ENCODE measurements around the gene LAMB4.

LAMB4 gene

DNA sequence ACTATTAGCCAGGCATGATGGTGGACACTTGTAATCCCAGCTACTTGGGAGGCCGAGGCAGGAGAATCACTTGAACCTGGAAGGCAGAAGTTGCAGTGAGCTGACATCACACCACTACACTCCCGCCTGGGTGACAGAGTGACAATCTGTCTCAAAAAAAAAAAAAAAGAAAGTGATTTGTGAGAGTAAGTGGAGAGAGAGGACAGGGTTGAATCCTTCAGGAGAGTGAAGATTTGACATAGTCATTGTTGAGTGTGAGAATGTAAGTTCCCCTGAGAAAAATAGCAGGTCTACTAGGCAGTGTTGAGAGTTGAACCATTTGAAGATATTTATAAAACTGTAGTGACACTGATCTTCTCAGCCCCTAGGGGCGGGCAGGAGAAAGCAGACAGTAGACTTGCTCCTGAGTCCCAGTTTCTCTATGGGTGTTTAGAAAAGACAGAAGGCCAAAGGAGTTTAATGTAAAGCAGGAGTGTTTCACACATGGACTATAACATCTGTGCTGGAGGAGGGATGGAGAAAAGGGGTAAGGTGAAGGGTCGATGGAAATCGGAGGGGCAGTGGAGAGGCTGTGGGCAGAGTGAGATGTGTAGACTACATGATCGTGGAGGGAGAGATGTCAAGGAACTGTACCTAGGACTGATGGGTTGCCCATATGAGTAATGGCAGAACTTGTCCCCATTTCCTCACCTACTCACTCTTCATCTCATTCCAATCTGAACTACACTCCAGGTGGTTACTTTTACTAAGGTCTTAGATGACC, 13.7 kb upstream of the LAMB4 start:
- in situ Hi-C loops (cut with HindIII; ENCODE audit: low sequenced_read_pairs), result no loop called here

DNA sequence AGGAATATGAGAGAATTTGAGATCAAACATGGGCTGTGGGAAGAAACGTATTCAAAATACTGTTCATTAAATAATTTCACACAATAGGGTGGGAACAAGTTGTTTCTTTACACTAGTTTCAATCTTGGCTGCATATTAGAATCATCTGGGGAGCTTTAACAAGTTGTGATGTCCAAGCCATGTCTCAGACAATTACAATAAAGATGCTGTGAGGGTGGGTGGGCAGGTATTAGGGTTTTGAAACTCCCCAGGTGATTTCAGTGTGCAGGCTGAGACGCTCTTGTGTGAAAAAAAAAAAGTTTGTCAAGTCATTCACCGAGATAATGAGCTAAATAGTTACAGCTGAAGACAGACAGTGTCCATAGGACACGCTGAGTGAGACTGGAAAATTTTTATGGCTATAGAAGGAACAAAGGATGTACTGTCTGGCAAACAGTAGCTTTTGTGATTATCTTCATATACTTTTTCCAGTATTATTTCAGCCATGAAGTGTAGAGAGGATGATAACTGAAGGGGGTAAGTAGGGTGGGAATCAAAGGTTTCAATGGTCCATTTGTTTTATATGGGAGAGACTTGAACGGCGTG, 12.6 kb upstream of the LAMB4 start:
- in situ Hi-C loops (cut with HindIII; ENCODE audit: low sequenced_read_pairs), result no loop called here

- in situ Hi-C loops (cut with HindIII; ENCODE audit: low sequenced_read_pairs), result no loop called here
Observed at GRCh38 chr7:108142180-108142579, 12.0 kb upstream of the LAMB4 start.

DNA sequence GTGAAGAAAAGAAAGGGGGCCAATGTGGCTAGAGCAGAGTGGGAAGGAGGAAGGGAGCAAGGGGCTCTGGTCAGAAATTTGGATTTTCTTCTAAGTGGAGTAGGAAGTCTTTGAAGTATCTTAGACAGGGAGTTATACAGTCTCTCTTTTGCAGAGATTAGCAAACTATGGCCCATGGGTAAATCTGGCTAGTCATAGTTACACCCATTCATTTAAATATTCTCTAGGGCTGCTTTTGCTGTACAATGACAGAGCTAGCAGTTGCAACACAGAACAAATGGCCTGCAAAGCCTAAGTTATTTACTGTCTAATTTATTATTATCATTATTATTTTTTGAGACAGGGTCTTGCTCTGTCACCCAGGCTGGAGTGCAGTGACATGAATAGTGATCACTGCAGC, 10.5 kb upstream of the LAMB4 start:
- in situ Hi-C loops (cut with HindIII; ENCODE audit: low sequenced_read_pairs), result no loop called here

- in situ Hi-C loops (cut with HindIII; ENCODE audit: low sequenced_read_pairs), result no loop called here
Observed at GRCh38 chr7:108138911-108139310, 8.8 kb upstream of the LAMB4 start.

GRCh38 chr7:108137993-108138392, 7.8 kb upstream of the LAMB4 start:
- in situ Hi-C loops (cut with HindIII; ENCODE audit: low sequenced_read_pairs), result no loop called here

DNA sequence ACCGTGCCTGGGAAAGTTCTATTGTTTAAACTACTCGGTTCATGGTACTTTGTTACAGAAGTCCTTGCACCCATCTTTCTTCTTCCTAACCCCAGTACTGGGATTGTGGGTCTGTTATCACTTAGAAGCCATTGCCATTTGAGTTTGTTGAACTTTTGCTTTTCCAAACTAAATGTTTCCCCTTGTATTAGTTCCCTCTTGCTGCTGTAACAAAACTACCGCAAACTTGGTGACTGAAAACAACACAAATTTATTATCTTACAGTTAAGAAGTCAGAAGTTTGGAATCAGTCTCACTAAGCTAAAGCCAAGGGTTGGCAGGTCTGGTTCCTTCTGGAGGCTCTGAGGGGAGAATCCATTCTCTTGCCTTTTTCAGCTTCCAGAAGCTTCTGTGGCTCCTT, 6.9 kb upstream of the LAMB4 start:
- in situ Hi-C loops (cut with HindIII; ENCODE audit: low sequenced_read_pairs), result no loop called here

GRCh38 chr7:108136191-108136688, 6.1 kb upstream of the LAMB4 start:
- in situ Hi-C loops (cut with HindIII; ENCODE audit: low sequenced_read_pairs), result no loop called here

DNA sequence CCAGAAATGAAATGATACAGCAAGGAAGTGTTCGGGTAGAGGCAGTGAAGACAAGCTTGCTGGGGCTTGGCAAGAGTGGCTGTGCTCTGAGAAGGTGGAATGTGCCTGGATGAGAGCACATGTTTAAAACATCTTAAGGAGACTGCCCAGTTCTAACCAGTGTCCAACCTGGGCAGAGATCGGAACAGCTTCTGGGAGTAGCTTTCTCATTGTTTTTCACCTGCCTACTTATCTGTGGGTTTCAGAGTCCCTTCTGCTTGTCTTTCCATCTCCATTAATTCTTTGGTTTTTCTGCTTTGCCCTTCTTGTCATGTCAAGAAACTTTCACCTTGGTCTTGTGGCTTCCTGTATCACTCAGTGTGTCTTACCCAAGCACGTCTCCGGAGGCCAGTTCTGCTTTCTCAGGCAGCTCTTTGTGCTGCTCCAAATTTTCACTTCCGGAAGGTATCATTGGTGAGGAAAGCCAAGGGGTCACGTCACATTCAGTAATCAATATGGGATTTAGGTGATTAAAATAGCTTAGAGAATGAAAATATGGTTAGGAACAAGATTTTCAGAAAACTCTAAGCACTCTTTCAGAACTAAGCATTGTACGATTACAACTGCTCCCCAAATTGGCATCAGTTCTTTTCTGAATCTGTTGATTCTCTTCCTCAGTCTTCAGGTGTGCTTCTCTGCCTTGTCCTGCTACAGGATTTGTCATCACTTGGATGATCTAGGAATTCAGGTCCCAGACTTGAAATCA, 5.5 kb upstream of the LAMB4 start:
- in situ Hi-C loops (cut with HindIII; ENCODE audit: low sequenced_read_pairs), result no loop called here

DNA sequence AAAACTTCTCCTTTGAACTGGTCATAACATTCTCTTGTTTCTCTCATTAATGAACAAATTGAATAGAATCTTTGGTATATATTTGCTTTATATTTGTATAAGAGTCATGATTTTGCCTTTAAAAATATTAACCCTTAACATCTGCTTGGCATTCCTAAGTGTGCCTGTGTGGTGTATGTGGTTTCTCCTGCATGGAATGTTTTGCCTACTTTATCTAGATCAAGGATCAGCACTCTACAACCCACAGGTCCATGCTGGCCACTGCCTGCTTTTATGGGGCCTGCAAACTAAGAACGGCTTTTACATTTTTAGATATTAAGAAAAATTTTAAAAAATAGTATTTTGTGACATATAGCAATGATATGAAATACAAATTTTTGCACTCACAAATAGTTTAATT, 4.3 kb upstream of the LAMB4 start:
- in situ Hi-C loops (cut with HindIII; ENCODE audit: low sequenced_read_pairs), result no loop called here

GRCh38 chr7:108132551-108133265, 2.5 kb upstream of the LAMB4 start:
- in situ Hi-C loops (cut with HindIII; ENCODE audit: low sequenced_read_pairs), result no loop called here

- in situ Hi-C loops (cut with HindIII; ENCODE audit: low sequenced_read_pairs), result no loop called here
Observed at GRCh38 chr7:108129018-108129965, 869 bp downstream of the LAMB4 start.

DNA sequence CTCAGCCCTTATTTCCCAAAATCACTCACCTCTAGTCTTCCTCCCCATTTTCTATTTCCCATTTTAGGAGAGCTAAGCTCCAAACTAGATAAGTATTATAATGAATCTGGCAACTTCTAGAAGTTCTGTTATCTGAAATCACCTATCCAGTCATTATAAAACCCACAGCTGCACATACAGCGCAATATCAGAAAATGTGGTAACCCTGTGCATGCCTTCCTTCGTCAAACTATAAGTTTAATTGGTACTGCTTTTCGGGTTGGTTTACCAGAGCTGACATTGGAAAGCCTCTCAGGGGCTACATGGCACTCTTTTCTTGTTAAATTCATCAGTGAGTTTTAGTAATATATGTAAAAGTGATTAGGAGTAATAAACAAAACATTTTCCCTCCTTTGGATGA, 1.6 kb downstream of the LAMB4 start:
- in situ Hi-C loops (cut with HindIII; ENCODE audit: low sequenced_read_pairs), result no loop called here

DNA sequence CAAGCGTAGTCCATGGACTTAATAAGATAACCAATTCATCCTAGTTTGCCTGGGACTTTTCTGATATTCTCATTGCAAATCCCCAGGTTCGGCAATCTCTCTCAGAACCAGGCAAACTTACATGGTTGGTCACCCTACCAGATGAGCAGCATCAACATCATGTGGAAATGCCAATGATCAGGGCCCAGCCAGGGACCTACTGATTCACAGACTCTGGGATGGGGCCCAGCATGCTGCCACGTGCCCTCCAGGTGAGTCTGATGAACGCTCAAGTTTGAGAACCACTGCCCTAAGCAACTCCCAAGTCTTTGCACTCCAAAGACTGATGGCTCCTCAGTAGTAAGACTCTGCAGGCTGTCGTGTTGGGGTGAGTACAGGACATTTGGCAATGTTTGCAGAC, 2.7 kb downstream of the LAMB4 start:
- in situ Hi-C loops (cut with HindIII; ENCODE audit: low sequenced_read_pairs), result no loop called here

GRCh38 chr7:108124820-108125219, 5.3 kb downstream of the LAMB4 start:
- in situ Hi-C loops (cut with HindIII; ENCODE audit: low sequenced_read_pairs), result loop anchor here (5.0 kb wide), 1 partner anchor 67 kb away; no protein-coding TSS in a partner anchor

DNA sequence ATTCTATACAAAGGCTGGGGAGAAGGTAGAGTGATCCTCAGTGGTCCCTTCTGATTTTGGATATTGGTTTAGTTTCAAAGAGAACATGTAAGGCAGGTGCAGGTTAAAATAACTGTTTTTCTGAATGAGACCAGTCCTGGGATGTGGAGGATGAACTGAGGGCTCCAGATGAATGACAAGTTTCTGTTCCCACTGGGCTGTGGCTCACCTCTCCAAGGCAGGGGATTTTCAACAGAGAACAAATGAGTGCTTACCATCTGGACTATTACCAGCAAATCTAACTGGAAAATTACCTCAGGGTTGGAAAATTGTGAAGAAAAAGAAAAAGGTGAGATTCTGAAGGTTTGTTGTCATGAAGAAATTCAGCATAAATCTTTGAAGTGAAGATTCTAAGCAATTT, 8.0 kb downstream of the LAMB4 start:
- in situ Hi-C loops (cut with HindIII; ENCODE audit: low sequenced_read_pairs), result loop anchor here (5.0 kb wide), 1 partner anchor 70 kb away; no protein-coding TSS in a partner anchor

GRCh38 chr7:108120933-108121332, 9.2 kb downstream of the LAMB4 start:
- in situ Hi-C loops (cut with HindIII; ENCODE audit: low sequenced_read_pairs), result loop anchor here (5.0 kb wide), 1 partner anchor 71 kb away; no protein-coding TSS in a partner anchor

DNA sequence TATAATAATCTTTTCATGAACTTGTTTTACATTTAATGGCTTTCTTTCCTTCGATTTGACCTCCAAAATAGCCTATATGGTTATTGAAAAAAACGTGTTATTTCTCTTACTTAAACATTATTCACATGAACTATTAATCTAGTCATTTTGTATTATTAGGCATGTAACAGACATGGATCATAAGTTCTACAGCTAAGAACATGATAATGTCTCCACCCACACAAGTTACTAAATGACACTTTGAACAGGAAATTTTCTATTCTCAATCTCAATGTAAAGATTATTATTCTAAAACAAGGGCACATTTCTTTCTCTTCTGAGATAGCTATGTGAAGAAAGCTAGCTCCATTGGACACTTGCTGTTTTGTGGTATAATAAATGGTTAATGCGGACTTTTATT, 10.0 kb downstream of the LAMB4 start:
- in situ Hi-C loops (cut with HindIII; ENCODE audit: low sequenced_read_pairs), result loop anchor here (5.0 kb wide), 1 partner anchor 72 kb away; no protein-coding TSS in a partner anchor

- in situ Hi-C loops (cut with HindIII; ENCODE audit: low sequenced_read_pairs), result no loop called here
Observed at GRCh38 chr7:108118959-108119358, 11.2 kb downstream of the LAMB4 start.

Measured in DLD1 (cell line).